ENCODE results near the gene HNRNPA1L2. TPM values are rescaled to one million over a fixed set of nuclear protein-coding genes. Genes with fewer than 3 reads are reported as not detected.

HNRNPA1L2 gene
- total RNA-seq, 1 experiment from 2014 or later, result 8.5 TPM

DNA sequence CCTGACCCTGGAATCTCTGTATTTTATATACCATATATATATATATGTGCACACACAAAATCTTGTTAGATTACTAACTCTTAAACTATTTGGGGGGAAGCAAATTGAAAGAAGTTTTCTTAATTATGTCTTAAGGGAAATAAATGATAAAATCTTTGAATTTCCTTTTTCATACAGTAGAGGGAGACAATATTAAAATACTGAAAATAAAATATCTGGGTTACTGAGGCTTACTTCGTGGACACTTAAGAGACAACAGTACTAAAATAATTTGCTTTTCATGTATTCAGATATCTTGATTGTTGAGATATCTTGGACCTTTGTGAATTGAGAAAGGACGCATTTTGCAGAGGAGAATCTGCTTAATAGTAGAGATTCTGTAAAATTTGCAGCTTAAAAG is 27.4 kb downstream of the HNRNPA1L2 start:
- TF ChIP-seq, protein P1, sequence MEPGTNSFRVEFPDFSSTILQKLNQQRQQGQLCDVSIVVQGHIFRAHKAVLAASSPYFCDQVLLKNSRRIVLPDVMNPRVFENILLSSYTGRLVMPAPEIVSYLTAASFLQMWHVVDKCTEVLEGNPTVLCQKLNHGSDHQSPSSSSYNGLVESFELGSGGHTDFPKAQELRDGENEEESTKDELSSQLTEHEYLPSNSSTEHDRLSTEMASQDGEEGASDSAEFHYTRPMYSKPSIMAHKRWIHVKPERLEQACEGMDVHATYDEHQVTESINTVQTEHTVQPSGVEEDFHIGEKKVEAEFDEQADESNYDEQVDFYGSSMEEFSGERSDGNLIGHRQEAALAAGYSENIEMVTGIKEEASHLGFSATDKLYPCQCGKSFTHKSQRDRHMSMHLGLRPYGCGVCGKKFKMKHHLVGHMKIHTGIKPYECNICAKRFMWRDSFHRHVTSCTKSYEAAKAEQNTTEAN (CRISPR knock-in tag; IDR thresholded peaks at IDR 0.05), result no peak
- TF ChIP-seq, protein P2, sequence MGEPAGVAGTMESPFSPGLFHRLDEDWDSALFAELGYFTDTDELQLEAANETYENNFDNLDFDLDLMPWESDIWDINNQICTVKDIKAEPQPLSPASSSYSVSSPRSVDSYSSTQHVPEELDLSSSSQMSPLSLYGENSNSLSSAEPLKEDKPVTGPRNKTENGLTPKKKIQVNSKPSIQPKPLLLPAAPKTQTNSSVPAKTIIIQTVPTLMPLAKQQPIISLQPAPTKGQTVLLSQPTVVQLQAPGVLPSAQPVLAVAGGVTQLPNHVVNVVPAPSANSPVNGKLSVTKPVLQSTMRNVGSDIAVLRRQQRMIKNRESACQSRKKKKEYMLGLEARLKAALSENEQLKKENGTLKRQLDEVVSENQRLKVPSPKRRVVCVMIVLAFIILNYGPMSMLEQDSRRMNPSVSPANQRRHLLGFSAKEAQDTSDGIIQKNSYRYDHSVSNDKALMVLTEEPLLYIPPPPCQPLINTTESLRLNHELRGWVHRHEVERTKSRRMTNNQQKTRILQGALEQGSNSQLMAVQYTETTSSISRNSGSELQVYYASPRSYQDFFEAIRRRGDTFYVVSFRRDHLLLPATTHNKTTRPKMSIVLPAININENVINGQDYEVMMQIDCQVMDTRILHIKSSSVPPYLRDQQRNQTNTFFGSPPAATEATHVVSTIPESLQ (CRISPR knock-in tag; IDR thresholded peaks at IDR 0.05), result no peak
- TF ChIP-seq GRHL2 (CRISPR knock-in tag; IDR thresholded peaks at IDR 0.05; ENCODE audit: insufficient replicate concordance, severe bottlenecking) (no peak), CREB1 (CRISPR knock-in tag; IDR thresholded peaks at IDR 0.05) (no peak), CREM (CRISPR knock-in tag; IDR thresholded peaks at IDR 0.05) (no peak), GABPB1 (CRISPR knock-in tag; IDR thresholded peaks at IDR 0.05) (no peak), ZNF317 (CRISPR knock-in tag; IDR thresholded peaks at IDR 0.05; ENCODE audit: borderline replicate concordance, low read depth) (no peak), GTF2I (CRISPR knock-in tag; conservative IDR thresholded peaks at IDR 0.05) (no peak)
- TF ChIP-seq, protein P3, sequence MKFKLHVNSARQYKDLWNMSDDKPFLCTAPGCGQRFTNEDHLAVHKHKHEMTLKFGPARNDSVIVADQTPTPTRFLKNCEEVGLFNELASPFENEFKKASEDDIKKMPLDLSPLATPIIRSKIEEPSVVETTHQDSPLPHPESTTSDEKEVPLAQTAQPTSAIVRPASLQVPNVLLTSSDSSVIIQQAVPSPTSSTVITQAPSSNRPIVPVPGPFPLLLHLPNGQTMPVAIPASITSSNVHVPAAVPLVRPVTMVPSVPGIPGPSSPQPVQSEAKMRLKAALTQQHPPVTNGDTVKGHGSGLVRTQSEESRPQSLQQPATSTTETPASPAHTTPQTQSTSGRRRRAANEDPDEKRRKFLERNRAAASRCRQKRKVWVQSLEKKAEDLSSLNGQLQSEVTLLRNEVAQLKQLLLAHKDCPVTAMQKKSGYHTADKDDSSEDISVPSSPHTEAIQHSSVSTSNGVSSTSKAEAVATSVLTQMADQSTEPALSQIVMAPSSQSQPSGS (CRISPR knock-in tag; IDR thresholded peaks at IDR 0.05; ENCODE audit: borderline replicate concordance, low read depth), result no peak
- TF ChIP-seq, protein P4, sequence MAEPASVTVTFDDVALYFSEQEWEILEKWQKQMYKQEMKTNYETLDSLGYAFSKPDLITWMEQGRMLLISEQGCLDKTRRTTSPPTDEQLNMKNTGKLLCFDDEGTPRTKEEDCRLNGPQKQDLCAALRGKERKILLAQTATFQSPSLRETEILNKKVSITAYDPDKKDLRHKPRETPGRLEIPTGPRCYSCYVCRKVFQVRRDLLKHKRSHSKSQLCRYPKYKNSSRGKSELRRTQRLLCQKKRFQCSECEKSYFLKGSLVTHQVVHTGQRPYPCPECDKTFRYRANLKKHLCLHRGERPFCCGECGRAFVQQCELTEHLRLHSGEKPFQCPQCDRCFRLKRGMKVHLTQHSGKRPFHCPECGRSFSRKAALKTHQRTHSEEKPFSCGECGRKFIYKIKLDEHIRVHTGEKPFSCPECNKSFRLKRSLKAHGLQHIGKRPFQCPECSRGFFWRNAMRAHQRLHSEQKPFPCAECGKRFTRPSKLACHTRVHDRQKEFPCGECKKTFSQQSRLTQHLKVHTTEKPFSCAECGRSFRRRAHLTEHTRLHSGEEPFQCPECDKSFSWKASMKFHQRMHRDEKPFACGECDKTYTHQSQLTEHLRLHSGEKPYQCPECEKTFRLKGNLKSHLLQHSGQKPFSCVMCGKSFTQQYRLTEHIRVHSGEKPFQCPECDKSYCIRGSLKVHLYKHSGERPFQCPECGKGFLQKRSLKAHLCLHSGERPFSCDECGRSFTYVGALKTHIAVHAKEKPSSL (CRISPR knock-in tag; conservative IDR thresholded peaks at IDR 0.05), result no peak
- ChIA-PET POLR2A (no interaction called here), CTCF (interaction anchor here (0.9 kb wide), 1 partner anchor 140 kb away, joined by 3 read pairs; no protein-coding TSS in a partner anchor)
- Mint-ChIP-seq H3K4me1 (peaks cover 2% of the 10 kb centered on the region; the same call in 1 of the 2 replicates), H3K27me3 (ENCODE audit: low read depth) (no peaks in the 10 kb centered on the region), H3K27ac (no peak overlapping the region; the same call in 1 of the 2 replicates), H3K9me3 (no peaks in the 10 kb centered on the region), H3K4me3 (no peak overlapping the region), H3K36me3 (peaks cover 42% of the 10 kb centered on the region)
- no peak for DNase-seq (ENCODE audit: low spot score)
- no peak for ATAC-seq

DNA sequence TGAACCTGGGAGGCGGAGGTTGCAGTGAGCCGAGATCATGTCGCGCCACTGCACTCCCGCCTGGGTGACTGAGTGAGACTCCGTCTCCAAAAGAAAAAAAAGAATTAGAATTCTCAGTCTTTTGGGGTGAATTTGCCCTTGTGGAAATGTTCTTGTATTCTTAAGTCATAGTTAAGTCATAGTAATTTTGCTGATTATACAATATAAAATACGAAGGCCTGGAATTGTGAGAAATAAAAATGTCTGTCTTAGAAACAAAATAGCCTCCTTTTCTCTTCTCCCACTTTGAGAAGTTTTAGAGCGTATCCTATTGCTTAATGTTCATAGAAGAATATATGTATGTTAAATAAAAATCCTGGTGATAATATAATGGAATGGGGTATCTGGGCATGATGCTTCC is 28.5 kb downstream of the HNRNPA1L2 start:
- DNase-seq (ENCODE audit: low spot score), result no peak
- Mint-ChIP-seq H3K27me3 (ENCODE audit: low read depth) (no peaks in the 10 kb centered on the region), H3K4me1 (peaks cover 2% of the 10 kb centered on the region; the same call in 1 of the 2 replicates), H3K36me3 (peaks cover 34% of the 10 kb centered on the region), H3K27ac (no peak overlapping the region), H3K9me3 (no peaks in the 10 kb centered on the region), H3K4me3 (no peak overlapping the region)
- ChIA-PET POLR2A (no interaction called here), CTCF (no interaction called here)
- ATAC-seq, result no peak
- TF ChIP-seq FOXP1 (CRISPR knock-in tag; IDR thresholded peaks at IDR 0.05; ENCODE audit: borderline replicate concordance) (no peak), ZNF232 (CRISPR knock-in tag; IDR thresholded peaks at IDR 0.05) (no peak), CBFB (CRISPR knock-in tag; IDR thresholded peaks at IDR 0.05; ENCODE audit: low read depth) (no peak), NFE2L1 (CRISPR knock-in tag; IDR thresholded peaks at IDR 0.05) (no peak)
- TF ChIP-seq, protein P5, sequence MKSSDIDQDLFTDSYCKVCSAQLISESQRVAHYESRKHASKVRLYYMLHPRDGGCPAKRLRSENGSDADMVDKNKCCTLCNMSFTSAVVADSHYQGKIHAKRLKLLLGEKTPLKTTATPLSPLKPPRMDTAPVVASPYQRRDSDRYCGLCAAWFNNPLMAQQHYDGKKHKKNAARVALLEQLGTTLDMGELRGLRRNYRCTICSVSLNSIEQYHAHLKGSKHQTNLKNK (CRISPR knock-in tag; IDR thresholded peaks at IDR 0.05), result no peak

DNA sequence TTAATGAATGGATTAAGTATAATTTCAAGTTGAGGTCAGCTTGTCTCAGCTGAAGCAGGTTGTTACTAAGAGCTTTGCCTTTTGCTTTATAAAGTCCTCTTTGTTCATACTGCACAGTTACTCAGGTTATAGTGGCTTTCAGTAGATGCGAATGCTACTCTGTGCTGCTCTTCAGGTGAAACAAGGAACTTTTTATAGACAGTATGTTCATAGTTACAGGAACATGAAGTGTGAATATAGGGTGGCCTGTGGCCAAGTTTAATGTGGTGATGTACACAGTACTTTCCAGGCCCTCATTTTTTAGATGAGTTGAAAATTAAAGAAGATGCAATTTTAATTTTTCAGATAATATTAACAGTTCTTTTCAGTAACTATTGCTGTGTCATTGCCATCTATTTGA is 31.2 kb downstream of the HNRNPA1L2 start:
- ChIA-PET CTCF (interaction anchor here (1.1 kb wide), 1 partner anchor 173 kb away, joined by 4 read pairs; no protein-coding TSS in a partner anchor), POLR2A (no interaction called here)
- Mint-ChIP-seq H3K27me3 (ENCODE audit: low read depth) (no peaks in the 10 kb centered on the region), H3K4me1 (no peaks in the 10 kb centered on the region), H3K4me3 (no peak overlapping the region), H3K36me3 (peaks cover 26% of the 10 kb centered on the region), H3K9me3 (no peaks in the 10 kb centered on the region), H3K27ac (no peak overlapping the region)
- ATAC-seq, result no peak
- no peak for DNase-seq (ENCODE audit: low spot score)
- TF ChIP-seq KAT7 (CRISPR knock-in tag; IDR thresholded peaks at IDR 0.05; ENCODE audit: borderline replicate concordance), result no peak
- TF ChIP-seq HMGA2 (CRISPR knock-in tag; IDR thresholded peaks at IDR 0.05), result no peak
- no peak for TF ChIP-seq OVOL2 (CRISPR knock-in tag; IDR thresholded peaks at IDR 0.05; ENCODE audit: borderline replicate concordance)
- TF ChIP-seq, protein P6, sequence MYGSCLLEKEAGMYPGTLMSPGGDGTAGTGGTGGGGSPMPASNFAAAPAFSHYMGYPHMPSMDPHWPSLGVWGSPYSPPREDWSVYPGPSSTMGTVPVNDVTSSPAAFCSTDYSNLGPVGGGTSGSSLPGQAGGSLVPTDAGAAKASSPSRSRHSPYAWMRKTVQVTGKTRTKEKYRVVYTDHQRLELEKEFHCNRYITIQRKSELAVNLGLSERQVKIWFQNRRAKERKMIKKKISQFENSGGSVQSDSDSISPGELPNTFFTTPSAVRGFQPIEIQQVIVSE (CRISPR knock-in tag; IDR thresholded peaks at IDR 0.05; ENCODE audit: borderline replicate concordance), result no peak
- TF ChIP-seq NFYB (CRISPR knock-in tag; conservative IDR thresholded peaks at IDR 0.05; ENCODE audit: low read depth), result no peak
- no peak for TF ChIP-seq ESRRA (CRISPR knock-in tag; IDR thresholded peaks at IDR 0.05; ENCODE audit: borderline replicate concordance)
- TF ChIP-seq, protein P7, sequence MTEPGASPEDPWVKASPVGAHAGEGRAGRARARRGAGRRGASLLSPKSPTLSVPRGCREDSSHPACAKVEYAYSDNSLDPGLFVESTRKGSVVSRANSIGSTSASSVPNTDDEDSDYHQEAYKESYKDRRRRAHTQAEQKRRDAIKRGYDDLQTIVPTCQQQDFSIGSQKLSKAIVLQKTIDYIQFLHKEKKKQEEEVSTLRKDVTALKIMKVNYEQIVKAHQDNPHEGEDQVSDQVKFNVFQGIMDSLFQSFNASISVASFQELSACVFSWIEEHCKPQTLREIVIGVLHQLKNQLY (CRISPR knock-in tag; IDR thresholded peaks at IDR 0.05), result no peak
- TF ChIP-seq ATF1 (CRISPR knock-in tag; IDR thresholded peaks at IDR 0.05), result no peak
- TF ChIP-seq ZNF121 (CRISPR knock-in tag; IDR thresholded peaks at IDR 0.05), result no peak
- TF ChIP-seq TP53 (CRISPR knock-in tag; IDR thresholded peaks at IDR 0.05), result no peak
- TF ChIP-seq RORB (CRISPR knock-in tag; IDR thresholded peaks at IDR 0.05), result no peak

All from WTC11 (cell line).